NCI-H1092 treated with DMSO at 0.1 percent for 48 hours (cell line): ENCODE data around the gene FREM2.
A peak's percentile ranks its signal among the peaks of the same experiment; 100 is the strongest.

ENCODE experiments used
- DNase-seq: peaks from one replicate; lab custom pipeline; 2025; lab: John Stamatoyannopoulos, UW

The FREM2 gene

GRCh38 chr13:38686577-38687245, at the start of gene FREM2:
FREM2 (plus strand) TSS chr13:38687077; CDS start chr13:38687345, 268 bp downstream.
- DNase-seq = peak; percentile 86

GRCh38 chr13:38637576-38637975, 49.3 kb upstream of the FREM2 start:
- DNase-seq = no peak

GRCh38 chr13:38641164-38641948, 45.5 kb upstream of the FREM2 start:
- peak; percentile 11 for DNase-seq

- DNase-seq = no peak
Measured at GRCh38 chr13:38647312-38647711, 39.6 kb upstream of the FREM2 start.

- no peak for DNase-seq
Measured at GRCh38 chr13:38648912-38649311, 38.0 kb upstream of the FREM2 start.

- no peak for DNase-seq
Measured at GRCh38 chr13:38656699-38657098, 30.2 kb upstream of the FREM2 start.

- DNase-seq = no peak
Measured at GRCh38 chr13:38657191-38657590, 29.7 kb upstream of the FREM2 start.

GRCh38 chr13:38658906-38659305, 28.0 kb upstream of the FREM2 start:
- no peak for DNase-seq

- DNase-seq = no peak
Measured at GRCh38 chr13:38661010-38661675, 25.7 kb upstream of the FREM2 start.

GRCh38 chr13:38662362-38662761, 24.5 kb upstream of the FREM2 start:
- no peak for DNase-seq

- DNase-seq = no peak
Measured at GRCh38 chr13:38664906-38665305, 22.0 kb upstream of the FREM2 start.

GRCh38 chr13:38667526-38668109, 19.3 kb upstream of the FREM2 start:
- DNase-seq = no peak

- DNase-seq = no peak
Measured at GRCh38 chr13:38669234-38669964, 17.5 kb upstream of the FREM2 start.

GRCh38 chr13:38670627-38671026, 16.2 kb upstream of the FREM2 start:
- DNase-seq = no peak

- DNase-seq = no peak
Measured at GRCh38 chr13:38671980-38672379, 14.9 kb upstream of the FREM2 start.

- DNase-seq = no peak
Measured at GRCh38 chr13:38674208-38674607, 12.7 kb upstream of the FREM2 start.

- DNase-seq = no peak
Measured at GRCh38 chr13:38680912-38681311, 6.0 kb upstream of the FREM2 start.

- DNase-seq = no peak
Measured at GRCh38 chr13:38684714-38685113, 2.2 kb upstream of the FREM2 start.

- no peak for DNase-seq
Measured at GRCh38 chr13:38685431-38685830, 1.4 kb upstream of the FREM2 start.

GRCh38 chr13:38685974-38686576, 802 bp upstream of the FREM2 start:
- DNase-seq = peak; percentile 62
